ENCODE data around the gene TMEM92.

The TMEM92 gene

GRCh38 chr17:50329716-50330115 lies 55.5 kb downstream of the TMEM92 start:
- DNase-seq = no peak

- no peak for DNase-seq
Observed at GRCh38 chr17:50330151-50330775, 56.0 kb downstream of the TMEM92 start.

Data from inflammatory macrophage treated with lipopolysaccharide for 4 hours (primary cell).